ENCODE data around the gene RARB. TPM values are rescaled to one million over a fixed set of nuclear protein-coding genes. Genes with fewer than 3 reads are reported as not detected.

Gene RARB
- polyA plus RNA-seq, 10 donors, result 11.4 to 19.1 (median 14.9) TPM

DNA sequence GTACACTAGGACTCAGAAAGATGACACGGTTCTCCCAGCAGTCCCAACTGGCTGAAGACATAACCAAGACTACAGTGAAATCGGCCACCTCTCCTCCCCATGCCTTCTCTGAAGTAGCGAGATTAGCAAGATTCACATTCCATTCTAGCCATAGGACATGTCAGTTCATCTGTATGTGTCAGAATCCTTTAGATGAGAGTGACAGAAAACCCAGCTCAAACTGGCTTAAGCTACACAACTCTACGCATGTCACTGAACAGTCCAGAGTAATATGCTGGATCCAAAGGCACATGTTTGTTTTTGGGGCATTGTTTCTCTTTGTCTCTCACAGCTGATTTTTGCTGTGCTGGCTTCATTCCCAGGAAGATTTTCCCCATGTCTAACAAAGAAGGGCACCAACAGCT lies 75.8 kb downstream of the RARB start:
- DNase-seq, result no peak

DNA sequence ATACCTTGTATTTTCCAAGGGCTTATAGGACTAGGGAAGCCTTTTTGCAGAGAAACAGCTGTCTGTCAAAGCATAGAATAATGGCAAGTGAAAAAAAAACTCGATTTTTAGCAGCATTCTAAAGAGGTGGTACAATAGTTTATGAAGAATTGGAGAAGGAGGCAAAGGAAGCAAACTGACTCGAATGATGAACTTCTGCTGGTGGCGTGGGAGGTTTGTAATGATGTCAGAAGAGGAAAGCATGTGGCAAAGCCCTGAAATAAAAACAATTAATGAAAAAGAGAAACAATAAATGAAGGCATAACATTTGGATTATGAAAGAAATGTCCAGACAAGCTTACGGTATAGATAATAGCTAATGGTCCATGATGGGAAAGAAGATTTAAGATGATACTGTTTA lies 77.5 kb downstream of the RARB start:
- no peak for DNase-seq

DNA sequence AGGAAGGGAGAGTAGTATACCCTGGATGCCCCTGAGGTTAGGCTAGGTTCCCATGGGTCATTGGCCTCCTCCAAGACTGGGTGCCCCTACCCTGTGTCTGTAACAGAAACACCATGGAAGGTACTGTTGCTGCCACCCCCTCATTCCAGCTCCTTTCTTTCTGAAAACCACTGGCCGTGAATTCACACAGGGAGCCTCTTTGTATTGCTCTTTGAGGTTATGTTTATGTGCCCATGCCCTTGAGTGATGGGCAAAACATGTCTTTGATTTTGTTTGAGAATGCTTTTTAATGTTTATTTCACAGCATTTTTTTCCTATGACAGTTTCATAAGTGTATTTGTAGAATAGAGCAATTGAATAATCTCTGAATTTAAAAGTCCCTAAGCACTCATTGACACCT lies 79.7 kb downstream of the RARB start:
- no peak for DNase-seq

DNA sequence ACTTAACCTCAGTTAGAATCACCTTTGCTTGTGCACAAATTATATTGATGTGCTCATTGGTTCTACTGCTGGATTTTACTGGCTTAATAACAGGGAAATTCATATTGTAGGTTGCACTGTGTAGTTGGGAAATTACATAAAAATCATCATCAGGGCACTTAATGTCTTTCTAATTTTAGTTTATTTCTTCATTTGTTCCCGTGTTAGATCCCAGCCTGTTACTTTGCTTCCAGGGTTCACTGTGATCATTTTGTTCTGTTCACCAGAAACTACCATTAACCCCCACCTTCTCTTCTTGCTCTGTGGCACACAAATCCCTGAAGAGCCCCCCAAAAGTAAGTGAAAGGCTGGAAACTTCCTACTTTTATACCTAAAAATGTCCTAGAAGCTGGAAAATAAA lies 80.4 kb downstream of the RARB start:
- no peak for DNase-seq

DNA sequence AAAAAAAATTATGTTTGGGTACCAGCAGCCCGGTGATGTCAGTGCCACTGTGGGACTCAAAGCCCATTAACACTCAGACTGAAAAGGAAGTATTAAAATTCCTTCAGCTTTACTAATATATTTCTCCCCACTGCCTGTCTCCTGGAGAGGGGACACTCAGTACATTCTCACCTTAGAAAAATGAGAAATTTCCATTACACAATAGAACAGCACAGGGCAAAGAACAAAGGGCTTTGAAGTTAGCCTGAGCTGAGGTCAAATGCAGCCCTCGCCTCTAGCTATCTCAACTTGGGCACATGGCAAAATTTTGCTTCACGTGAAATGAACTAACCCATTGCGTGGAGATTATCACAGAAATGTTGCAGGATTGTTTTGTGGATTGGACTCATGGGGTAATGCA lies 80.8 kb downstream of the RARB start:
- peak in 1 of 3 donors; percentile 71 for DNase-seq

DNA sequence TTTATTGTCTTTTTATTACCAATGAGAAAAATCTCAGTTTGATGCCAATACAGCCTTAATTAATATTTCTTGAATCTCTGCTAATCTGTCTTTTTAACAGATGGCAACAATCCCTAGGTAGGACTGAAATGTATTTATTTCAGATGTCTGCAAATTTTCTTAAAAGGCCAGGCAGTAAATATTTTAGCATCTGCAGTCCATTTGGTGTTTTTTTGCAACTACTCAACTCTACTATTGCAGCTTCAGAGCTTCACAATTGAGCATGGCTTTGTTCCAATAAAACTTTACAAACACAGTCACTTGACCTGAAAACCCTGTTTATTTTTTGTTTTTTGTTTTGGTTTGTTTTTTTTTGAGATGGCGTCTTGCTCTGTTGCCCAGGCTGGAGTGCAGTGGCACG lies 82.7 kb downstream of the RARB start:
- peak in 1 of 3 donors; percentile 58 for DNase-seq

DNA sequence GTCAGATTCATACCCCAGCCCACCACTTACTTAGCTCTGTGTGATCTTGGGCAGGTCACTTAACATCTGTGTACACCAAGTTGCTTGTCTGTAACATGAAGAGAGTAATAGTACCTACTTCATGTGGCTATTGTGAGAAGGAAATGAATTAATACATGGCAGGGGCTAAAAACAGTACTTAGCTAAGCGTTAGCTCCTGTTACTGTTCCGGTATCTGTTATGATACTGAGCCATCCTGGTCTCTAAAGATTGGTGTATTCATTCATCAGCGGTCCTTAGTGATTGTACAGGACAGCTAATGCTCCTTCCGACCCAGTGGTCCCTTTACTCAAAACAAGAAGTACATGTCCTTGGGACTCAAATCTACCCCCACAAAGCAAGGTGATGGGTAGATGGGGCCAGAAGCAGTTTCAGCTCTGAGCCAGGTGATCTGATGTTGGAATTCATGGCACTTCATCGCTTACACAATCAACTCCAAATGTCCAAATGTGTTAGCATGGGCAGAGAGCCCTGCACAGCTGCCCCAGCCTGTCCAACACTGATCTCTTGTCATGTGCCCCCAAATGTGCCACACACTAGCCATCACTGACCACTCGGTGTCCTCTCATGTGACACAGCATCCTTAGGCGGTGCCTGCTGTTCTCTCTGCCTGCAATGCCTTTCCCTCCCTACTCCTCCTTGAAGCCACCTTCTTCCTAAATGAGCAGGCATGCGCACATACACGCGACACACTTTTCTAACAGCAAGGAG lies 84.1 kb downstream of the RARB start:
- no peak for DNase-seq

DNA sequence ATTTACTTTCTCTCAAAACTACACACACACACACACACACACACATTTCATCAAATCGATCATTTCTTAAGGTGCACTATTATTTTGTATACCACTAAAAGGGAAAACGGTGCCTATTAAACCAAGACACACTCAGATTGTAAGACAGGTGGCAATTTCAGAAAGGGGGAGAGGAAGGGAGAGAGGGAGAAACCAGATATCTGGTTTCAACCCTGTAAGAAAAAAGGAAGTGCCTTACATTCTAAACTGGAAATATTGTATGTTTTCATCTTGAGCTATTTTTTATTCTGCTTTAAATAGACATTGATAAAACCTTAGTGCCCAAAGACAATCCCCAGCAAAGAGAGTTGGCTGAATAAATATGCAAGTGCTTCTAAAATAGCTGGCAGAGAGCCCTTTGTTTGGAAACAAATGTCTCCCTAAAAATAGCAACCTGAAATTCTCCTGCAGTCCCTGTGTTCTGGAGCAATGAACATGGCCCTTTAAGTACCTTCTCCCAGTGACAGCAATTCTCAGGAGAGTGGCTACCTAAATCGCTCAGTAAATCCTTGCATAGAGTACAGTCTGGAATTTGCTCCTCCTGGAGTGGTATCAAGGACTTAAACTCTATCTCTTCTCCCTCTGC lies 85.7 kb downstream of the RARB start:
- DNase-seq, result no peak

DNA sequence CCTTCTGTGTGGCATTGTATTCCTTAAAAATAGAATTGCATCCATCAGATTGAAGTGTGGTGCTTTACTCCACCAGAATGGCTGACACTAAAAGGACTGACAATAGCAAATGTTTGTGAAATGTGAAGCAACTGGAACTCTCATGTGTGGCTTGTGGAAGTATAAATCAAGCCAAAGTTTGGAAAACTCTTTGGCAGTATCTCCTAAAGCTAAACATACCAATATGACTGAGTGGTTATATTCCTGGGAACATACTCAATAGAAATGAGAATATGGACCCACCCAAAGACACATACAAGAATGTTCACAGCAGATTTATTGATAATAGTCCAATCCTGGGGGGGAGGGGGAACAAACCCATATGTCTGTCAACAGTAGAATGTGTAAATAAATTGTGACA lies 87.1 kb downstream of the RARB start:
- no peak for DNase-seq

DNA sequence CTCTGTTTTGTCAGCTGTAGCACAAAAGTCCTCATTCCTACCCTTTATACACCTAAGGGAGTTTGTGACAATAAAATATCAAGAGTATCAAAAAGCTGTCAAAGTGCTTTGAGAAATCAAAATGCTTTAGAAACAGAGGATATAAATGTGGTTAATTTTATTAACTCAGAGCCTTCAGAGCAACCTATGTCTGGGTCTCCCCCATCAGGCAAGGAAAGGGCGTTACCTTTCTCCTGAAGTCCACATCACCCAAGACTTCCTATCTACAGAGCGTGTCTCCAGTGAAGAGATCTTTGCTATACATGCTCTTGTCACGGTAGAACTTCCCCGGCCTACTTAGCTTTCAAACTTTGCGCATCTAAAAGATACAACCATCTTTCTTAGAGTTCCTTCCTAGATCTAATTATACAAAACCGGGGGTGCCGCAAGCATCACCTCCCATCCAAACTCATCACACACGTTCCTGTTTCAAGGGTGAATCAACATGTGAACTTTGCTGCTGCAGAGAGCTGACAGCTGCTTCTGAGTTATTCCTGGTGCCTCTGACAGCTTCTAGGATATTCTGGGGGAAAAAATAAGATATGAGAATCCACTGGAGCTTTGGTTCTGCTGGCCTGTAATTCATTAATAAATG lies 93.0 kb downstream of the RARB start:
- DNase-seq, result no peak

DNA sequence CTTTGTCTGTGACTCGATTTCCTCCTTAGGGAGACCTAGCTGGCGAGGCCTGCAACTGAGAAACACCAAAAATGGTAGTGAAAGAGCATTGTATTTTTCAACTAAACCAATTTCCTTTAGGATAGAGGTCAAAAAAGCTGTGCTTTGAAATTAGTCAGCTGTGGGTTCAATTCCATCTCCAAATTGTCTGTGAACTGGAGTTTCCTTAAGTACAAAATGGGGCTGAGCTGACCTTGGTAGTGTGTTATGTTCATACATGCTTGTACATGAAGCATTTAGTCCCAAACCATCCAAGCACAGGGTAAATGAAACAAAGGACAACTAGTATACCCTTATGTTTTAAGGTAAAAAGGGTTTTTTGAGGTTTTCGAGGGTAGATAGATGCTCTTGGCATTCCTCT lies 99.3 kb downstream of the RARB start:
- DNase-seq, result no peak

DNA sequence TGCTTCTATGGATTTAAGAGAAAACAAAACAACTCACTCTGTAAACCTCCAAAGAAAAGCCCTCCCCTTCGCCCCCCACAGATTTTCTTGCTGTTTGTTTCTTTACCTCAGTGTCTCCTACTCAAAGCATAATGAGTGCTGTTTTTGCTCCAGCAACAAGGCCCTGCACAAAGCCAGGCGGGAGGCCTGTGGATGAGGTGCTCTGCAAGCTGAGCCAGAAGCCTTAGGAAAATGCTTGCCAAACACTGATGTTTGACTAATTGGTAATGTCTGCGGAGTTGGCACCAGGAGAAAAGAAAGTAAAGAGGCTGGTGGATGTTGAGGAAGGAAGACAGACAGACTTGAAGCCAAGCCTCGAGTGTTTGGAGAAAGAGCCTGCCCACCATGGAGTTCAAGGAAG lies 99.7 kb downstream of the RARB start:
- DNase-seq, result peak in 1 of 3 donors; percentile 44

DNA sequence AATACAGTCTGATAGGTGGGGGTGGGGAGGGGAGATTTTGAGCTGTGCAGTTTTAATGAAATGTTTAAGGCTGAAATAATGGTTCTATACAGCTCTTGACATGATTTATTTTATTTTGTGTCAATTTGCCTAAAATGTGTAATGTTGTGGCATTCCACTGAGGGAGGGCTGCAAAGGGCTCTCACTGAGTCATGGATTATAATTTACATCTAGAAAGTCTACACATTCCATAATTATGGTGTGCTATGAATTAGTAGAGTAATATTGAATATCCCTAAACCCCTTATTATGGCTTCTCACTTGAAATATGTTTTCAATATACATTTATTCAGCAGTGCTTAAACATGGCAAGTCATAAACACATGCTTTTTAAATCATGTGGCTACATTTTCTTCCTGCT lies 103.9 kb downstream of the RARB start:
- DNase-seq, result peak in 1 of 3 donors; percentile 43

DNA sequence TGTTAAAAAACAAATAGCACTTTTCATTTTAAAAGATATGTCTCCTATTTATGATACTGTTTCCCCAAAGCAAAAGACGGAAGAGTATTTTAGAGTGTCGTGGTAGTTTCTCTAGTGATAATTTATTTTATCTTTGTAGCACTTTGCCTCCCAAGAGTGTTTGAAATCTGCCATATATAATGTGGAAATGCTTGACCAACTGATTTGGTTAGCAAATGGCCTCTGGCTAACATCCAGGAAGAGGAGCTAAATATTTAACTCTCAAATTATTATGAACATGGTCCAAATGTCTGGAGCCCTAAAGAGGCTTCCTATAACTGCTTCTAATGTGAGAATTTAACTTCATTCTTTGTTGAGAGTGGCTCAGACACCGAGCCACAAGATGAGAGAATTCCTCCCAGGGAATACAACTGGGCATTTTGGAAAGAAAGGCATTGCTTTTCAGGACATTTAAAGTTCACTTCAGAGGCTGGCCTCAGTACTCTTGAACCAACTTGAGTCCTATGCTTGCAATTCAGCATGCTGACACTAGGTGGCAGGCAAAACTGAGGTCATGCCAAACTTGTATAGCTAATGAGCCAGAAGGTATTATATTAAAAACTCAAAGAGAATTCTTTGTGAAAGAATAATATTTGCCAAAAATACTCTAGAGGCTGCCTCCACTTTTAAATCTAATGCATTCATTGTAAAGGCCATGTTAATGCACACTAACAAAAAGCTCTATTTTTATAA lies 104.5 kb downstream of the RARB start:
- peak in 1 of 3 donors; percentile 39 for DNase-seq

DNA sequence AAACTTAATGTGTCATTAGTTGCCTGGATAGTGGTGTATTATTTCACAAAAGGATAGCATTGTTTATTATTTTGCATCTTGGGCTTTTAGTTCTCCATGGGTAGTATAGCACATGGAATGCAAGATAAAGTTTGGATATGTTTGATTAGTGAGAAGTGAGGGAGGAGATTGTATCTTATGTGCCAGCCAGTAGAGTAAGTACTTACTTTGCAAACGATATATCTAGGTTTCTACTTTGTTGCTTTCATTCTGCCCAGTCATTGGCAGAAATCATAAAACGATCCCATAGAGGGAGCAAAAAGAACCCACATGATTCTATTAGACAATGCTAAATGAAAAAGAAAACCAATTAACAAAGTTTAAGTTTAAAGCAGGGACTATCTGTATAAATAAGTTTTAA lies 105.3 kb downstream of the RARB start:
- no peak for DNase-seq

DNA sequence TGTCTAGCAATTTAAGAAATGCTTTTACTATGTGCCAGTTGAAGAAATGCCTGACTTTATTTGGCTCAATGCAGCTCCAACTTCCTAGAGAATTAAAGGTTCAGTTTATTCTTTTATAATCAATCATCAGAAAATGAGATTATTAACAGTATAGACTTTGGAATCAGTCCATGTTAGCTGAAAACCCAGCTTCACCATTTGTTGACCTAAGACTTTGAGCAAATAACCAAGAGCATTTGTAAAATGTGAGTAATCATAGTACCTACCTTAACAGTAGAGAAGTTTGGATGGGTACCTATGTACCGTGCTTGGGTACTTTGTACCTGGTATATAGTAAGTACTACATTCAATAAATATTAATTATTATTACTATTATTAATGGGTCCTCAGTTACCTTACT lies 105.9 kb downstream of the RARB start:
- DNase-seq, result no peak

DNA sequence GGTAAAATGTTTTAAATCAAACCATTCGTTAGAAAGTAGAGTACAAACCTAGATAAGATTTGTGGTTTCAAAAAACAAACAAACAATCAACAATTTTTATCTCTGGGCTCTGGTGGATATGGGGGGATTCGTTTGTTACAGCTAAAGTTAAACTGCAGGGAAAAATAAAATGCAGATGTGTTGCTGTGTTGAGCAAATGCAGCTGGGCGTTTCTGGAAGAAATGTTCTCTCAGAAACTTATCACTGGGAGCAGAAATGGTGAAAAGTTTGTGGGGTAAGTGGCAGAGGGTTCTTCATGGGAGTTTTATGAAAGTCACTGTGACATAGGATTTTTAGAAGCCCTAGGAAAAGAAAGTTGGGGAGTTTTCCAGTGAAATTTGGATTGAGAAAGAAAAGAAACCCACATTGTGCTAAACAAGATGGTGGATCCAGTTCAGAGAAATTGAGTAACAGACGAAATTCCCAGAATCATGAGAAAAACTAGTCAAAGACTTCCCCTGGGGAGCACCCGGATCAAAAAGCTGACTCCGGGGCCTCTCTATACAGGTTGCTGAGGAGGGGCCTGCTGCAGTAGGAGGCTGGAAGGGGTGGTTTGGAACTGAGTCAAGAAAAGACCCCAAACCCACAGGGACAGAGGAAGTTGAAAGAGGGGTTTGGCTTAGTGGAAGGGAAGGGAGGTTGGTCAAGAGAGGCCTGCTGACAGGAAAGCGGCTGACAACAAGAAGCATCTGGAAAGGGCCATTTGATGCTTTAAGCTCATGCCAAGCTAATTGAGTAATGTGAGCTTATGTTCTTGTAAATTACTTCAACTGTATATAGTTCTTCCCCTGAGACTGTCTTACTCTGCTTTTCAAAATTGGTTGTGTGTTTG lies 108.7 kb downstream of the RARB start:
- DNase-seq, result peak in 2 of 3 donors; percentile 42 to 88

DNA sequence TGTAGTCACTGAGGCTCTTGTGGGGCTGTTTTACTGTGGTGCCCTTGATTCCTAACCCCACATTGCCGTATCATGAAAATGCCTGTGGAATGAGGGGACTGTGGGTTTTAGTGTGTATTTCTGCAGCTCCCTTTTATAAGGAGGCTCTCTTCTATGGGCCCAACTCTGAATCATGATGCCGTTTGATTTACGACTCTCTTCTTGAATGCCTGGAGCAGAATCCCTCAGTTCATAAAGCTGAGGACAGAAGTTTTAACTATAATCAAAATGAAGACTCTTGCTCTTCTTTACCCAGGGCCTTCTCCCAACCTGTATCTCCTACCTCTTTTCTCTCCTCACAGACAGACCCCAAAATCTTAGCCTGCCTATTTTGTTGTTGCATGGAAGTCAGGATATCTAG lies 109.5 kb downstream of the RARB start:
- no peak for DNase-seq

DNA sequence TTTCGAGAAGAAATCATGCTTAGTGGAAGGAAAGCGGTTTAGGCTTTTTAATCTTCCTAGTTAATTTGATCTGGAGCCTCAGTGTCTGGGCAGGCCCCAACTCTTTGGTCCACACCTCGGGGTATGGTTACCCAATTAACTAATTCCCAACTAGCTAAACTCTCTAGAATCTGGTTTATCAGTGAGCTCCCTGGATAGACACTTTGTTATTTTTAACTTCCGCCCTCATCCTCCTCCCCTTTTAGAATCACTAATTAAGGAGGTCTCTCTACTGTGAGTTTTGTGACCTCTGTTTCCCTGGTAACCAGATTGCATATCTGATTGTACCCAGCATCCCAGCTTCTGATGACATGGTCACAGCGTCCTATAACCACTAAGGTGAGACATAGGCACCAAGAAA lies 112.2 kb downstream of the RARB start:
- DNase-seq, result no peak

DNA sequence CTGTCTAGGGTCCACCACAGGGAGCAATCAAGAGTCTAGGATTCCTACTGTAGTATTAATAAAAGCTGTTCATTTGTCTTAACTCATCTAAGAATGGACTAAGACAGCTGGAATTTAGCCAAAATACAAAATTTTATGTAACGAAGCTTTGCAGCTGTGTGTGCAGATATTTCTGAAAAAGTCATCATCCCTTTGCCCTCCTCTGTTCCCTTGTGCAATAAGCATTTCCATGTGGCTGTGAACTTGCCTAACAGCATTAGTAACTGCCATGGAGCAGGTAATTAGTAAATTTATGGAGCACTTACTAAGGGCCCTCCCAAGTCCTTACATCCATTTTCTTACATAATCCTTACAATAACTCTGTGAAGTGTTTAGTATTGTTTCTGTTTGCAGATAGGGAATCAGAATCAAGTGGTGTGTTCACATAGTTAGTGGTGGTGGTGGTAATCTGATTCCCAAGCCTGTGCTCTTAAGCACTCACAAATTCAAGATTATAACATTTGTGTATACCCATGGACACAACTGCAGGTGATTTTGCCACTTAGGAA lies 114.5 kb downstream of the RARB start:
- DNase-seq, result peak in 1 of 3 donors; percentile 55

DNA sequence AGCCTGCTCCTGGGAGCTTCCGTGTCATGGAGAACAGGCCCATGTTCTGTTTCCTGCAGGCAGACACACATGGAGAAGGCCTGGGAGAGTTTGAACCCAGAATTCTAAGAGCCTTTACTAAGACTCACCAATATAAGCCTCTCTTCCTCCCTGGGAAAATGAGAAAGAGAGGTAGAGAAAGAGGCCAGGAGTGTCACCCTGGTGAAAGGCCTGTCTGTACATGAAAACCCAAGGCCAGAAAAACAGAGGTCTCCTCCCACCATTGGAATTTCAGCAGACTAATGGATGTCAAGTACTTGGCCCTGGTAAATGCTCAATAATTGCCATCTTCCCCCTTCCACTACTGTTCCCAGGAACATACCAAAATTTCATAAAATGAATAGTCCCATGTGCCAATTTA lies 119.0 kb downstream of the RARB start:
- no peak for DNase-seq

Measured in muscle of back (tissue), 11 donors.